ENCODE measurements around the gene ATG4D.

DNA sequence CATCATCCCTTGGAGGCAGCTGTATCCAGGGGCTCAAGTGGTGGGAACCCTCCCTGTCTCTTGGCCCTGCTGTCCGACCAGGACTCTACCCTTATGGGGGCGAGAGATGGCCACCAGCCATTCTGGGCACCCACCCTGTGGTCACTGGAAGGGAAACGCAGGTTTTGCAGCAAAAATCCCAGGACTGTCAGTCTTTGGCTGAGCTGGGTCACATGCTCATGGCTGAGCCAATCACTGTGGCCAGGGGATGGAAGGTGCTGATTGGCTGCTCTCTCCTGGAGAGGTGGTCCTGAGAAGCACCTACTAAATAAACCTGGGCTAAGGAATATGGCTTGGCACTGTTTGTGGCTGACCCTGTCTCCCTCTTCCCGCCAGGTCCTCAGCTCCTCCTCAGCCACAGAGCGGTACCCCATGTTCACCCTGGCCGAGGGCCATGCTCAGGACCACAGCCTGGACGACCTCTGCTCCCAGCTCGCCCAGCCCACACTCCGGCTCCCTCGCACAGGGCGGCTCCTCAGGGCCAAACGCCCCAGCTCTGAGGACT is 8.9 kb downstream of the ATG4D start:
- TF ChIP-seq RXRA (IDR thresholded peaks at IDR 0.05): no peak
- TF ChIP-seq, protein P1, sequence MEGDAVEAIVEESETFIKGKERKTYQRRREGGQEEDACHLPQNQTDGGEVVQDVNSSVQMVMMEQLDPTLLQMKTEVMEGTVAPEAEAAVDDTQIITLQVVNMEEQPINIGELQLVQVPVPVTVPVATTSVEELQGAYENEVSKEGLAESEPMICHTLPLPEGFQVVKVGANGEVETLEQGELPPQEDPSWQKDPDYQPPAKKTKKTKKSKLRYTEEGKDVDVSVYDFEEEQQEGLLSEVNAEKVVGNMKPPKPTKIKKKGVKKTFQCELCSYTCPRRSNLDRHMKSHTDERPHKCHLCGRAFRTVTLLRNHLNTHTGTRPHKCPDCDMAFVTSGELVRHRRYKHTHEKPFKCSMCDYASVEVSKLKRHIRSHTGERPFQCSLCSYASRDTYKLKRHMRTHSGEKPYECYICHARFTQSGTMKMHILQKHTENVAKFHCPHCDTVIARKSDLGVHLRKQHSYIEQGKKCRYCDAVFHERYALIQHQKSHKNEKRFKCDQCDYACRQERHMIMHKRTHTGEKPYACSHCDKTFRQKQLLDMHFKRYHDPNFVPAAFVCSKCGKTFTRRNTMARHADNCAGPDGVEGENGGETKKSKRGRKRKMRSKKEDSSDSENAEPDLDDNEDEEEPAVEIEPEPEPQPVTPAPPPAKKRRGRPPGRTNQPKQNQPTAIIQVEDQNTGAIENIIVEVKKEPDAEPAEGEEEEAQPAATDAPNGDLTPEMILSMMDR (IDR thresholded peaks at IDR 0.05; ENCODE audit: low read depth, low read length, missing input control): no peak
- TF ChIP-seq, protein P2, sequence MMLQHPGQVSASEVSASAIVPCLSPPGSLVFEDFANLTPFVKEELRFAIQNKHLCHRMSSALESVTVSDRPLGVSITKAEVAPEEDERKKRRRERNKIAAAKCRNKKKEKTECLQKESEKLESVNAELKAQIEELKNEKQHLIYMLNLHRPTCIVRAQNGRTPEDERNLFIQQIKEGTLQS (IDR thresholded peaks at IDR 0.05): no peak
- TF ChIP-seq, protein P3, sequence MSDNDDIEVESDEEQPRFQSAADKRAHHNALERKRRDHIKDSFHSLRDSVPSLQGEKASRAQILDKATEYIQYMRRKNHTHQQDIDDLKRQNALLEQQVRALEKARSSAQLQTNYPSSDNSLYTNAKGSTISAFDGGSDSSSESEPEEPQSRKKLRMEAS (IDR thresholded peaks at IDR 0.05): no peak
- TF ChIP-seq FOXA1 (IDR thresholded peaks at IDR 0.05): no peak
- no peak for TF ChIP-seq EGR1 (IDR thresholded peaks at IDR 0.05; ENCODE audit: low read depth in 2 of 2)
- no peak for TF ChIP-seq GABPA (IDR thresholded peaks at IDR 0.05 in 1 of 2, conservative IDR thresholded peaks at IDR 0.05 in 1 of 2)
- no peak for TF ChIP-seq TAF1 (conservative IDR thresholded peaks at IDR 0.05)
- TF ChIP-seq SP1 (IDR thresholded peaks at IDR 0.05): no peak
- no peak for TF ChIP-seq JUND (IDR thresholded peaks at IDR 0.05)
- TF ChIP-seq FOXA2 (IDR thresholded peaks at IDR 0.05): no peak
